UCSD-AML1 (cell line): Measurements from ENCODE around the gene CFAP61.
A peak's percentile ranks its signal among the peaks of the same experiment; 100 is the strongest.
"Not testable (repeated sequence)": the region's sequence is repeated elsewhere in the genome, so short reads cannot be mapped to it uniquely, and the experiment has no call there.

Experiments used
- DNase-seq: peaks from one replicate; lab custom pipeline; 2025; ENCODE audit not compliant: unreplicated experiment; lab: John Stamatoyannopoulos, UW

CFAP61 gene

DNA sequence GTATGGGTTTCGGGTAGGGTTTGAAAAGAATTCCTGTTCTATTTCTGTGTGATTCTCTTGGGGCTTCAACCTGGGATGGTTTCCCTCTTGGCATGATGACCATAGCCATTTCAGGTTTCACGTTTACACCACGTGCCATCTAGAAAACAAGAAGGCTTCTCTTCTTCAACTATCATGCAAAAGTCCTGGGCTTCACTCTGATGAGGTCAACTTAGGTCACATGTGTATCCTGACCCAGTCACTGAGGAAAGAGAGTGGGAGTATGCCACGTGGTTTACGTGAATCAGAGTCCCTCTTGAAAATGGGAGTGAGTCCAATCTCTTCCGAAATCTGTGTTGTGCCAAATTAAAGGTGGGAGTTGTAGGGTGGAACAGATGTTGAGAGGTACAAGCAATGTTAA lies 174.2 kb downstream of the CFAP61 start:
- DNase-seq = no peak

GRCh38 chr20:20227013-20227571 lies 174.8 kb downstream of the CFAP61 start:
- DNase-seq = no peak

DNA sequence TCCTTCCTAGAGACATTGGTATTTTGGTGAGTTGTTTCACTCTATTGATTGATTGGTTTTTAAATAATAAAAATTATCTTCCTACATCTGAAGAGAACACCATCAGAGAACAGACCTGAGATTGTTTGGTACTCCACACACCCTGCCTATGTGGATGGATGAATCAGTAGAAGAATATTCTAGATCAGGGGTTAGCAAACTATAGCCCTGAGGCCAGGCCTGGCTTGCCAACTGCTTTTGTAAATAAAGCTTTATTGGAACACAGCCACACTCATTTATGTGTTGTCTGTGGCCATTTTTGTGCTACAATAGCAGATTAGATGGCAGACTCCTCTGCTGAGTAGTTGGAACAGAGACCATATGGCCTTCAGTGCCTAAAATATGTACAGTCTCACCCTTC lies 176.0 kb downstream of the CFAP61 start:
- DNase-seq = no peak

- no peak for DNase-seq
Measured at GRCh38 chr20:20229595-20229994, 177.3 kb downstream of the CFAP61 start.

DNA sequence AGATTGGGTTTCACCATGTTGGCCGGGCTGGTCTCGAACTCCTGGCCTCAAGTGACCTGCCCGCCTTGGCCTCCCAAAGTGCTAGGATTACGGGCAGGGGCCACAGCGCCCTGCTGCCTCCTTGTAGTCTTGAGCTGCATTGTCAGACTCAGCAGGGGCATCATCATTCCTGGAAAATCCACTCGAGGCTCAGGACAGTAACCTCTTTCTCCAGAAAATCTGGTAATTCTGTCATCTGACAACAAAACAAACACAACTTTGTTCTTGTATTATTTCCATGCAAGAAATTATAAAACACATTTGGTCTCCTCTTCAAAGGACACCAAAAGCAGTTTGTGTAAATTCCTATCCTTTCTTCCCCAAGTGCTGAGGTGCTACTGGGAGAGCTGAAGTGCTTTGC lies 178.4 kb downstream of the CFAP61 start:
- no peak for DNase-seq

- DNase-seq = no peak
Measured at GRCh38 chr20:20231528-20232298, 179.4 kb downstream of the CFAP61 start.

DNA sequence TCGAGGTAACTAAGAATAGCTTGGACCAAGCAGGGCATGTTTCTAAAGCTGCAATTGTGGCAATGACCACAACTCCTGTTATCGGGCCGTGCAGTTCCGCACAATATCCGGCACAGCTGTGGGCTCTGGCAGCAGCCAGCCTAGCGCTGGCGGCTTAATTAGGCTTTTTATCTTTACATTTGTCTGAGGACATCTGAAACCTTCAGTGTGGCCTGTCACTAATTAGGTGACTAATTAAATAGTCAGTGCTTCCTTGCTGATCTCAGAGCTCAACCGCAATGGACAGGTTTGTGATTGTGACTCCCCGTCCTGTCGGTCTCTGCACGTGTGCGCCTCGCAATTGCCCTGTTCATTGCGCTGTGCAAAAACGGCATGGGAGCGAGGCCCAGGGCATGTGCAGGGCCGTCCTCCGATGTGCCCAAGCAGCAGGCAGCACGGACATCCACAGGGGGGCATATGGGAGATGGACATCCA lies 180.7 kb downstream of the CFAP61 start:
- DNase-seq = peak; percentile 88

DNA sequence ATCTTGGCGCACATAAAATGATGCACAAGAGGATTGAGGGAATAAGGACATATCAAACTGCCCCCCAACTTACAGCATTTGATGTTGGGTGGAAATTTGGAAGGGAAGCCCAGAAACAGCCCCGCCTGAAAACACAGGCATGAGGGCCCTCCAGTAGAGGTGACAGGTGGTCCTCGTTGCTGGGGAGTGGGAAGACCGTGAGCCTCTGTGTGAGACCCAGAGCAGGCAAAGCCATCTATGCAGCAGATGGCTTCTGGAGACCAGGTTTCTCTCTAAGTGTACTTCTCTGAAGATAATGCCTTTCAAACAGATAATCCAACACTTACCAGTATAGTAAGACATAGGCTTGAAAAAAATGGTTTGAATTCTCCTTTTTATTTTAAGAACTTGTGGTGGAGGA lies 183.3 kb downstream of the CFAP61 start:
- no peak for DNase-seq

GRCh38 chr20:20237093-20237959 lies 185.0 kb downstream of the CFAP61 start:
- peak; percentile 35 for DNase-seq

DNA sequence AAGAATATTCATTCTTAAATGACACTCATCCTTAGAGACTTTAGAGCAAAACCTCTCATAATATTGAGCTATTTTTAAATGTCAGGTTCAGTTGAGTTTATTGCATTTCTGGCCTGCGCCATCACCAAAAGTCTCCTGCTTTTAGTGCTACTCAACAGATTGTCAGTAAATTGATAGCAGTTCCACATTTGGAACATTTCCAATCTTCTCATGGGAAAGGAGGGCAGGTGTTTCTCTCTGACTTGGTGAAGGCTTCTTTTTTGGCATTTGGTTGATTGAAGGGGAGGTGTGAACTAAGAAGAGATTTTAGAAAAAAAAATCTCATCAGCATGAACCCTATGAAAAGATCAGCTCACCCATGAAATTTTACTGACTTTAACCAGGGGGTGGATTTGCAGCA lies 189.6 kb downstream of the CFAP61 start:
- no peak for DNase-seq

GRCh38 chr20:20244384-20244783 lies 192.1 kb downstream of the CFAP61 start:
- not testable (repeated sequence) for DNase-seq

DNA sequence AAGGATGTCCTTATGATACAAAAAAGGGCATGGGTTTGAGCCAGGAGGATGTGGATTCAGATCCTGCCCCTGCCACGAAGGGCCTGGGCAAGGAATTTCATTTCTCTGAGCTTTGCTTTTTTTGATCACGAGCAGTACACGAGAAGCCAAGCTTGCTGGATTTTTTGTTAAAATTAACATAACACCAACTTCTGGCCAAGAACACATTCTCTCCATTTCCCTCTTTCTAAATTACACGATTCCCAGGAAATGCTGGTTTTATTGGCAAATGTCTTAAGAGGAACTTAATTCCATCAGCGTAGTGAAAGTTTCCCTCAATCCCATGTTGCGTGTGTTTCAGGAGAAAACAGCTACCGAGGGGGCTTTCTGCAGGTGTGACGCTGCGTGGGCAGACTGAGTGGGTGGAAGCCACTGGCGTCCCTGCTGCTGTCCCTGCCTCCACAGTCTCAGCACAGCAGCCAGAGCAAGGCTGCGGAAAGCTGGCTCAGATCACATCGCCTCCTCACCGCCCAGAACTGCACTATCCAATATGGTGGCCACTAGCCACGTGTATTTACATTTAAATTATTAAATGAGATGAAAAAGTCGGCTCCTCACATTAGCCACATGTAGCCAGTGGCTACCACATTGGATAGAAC lies 194.8 kb downstream of the CFAP61 start:
- no peak for DNase-seq

DNA sequence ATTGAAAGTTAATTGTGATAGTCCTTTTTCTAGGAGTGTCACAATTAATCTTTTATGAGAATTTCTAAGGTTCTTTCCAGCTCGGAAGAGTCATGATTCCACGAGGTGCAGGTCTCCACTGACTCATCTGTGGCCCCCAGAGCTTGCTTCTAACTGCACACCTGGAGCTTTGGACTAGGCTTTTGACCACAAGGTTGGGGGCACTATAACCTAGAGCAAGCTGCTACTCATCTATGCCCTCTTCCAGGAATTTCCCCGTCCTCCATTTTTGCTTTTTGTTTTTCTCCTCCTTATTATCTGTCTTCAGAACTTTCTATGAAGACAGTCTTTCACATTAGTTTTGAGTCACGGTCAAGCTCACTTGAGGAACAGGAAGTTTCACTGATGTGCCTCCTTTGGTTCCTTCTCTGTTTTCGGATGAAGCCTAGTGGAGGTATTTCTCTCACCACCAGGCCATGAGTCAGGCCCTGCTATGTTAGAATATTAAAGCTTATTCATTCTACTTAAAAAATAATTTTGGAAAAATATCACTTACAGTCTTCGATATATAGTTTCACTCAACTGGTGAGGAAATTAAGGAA lies 196.4 kb downstream of the CFAP61 start:
- DNase-seq = no peak

DNA sequence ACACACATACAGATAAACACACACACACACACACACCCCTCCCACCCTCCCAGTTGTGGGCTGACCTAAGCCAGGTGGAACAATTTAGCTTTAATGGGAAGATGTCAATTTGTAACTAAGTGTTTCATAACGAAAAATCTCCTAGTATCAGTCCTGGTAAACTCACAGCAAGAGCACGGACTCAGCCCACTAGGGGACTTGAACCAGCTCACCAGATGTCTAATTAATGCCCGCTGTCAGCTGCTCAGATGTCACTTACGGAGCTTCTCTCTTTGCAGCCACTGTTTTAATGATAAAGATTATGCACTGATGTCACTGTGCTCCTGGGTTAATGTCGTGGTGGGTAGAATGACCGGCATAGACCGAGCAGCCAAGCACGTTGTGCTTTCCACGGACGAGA lies 199.0 kb downstream of the CFAP61 start:
- DNase-seq = no peak

DNA sequence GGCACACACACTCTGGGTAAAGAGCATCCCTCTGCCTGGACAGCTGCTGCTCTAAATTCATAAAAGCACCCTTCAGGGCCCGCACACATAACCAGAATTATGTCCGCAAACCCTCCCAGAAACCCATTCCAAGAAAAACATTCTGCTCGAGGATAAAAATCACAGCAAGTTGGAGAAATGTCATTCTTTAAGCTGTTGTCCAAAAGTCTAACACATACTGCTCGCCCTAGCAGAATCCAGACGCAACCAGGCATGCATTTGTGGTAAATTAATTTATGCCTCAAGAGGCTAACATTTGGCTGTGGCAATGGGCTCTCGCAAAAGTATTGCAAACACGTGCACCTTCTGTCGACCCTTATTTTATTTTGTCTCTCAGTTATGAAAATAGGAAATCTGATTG lies 199.5 kb downstream of the CFAP61 start:
- no peak for DNase-seq

DNA sequence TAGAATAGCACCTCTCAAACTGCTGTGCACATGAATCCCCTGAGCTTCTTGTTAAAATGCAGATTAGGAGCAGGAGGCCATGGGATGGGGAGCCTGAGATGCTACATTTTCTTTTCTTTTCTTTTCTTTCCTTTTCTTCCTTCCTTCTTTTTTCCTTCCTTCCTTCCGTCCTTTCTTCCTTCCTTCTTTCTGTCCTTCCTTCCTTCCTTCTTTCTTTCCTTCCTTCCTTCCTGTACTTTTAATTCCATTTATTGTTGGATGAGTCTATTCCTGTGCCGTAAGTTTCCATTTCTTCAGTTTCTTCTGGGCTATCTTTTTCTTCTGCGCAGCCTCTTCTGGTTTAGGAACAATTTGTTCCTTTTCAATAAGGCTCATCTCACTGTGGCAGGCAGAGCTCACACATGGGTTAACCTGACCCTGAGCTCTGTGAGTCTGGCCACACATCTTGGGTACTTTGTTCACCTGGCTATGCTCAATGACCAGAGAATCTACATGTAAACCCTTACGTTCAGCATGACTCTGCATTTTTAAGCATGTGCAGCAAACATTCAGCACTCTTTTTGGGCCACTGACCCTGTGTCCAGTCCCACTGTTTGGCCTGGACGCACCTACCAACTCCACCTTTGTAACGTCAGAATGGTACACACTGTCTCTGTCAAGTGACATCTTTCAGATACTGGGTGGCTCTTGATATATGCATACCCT lies 200.9 kb downstream of the CFAP61 start:
- no peak for DNase-seq

- DNase-seq = no peak
Measured at GRCh38 chr20:20253744-20254330, 201.5 kb downstream of the CFAP61 start.

DNA sequence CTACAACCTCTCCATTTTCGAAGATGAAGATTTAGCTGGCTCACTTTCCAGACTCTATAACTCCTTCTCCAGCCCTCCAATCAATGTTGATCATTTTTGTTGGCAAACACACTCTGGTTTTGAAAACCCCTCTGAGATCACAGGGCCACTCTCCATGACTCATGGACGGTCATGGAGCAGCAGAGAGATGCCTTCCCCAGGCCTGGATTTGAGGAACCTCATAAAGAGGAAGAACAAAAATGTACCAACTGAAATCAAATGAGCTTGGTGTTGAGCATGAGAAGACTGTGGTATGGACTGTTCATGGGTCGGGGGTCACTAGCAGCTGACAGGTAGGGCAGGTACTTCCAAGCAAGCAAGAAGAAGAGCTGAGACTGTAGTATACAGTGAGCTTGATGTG lies 202.8 kb downstream of the CFAP61 start:
- DNase-seq = no peak

- no peak for DNase-seq
Measured at GRCh38 chr20:20259533-20259932, 207.2 kb downstream of the CFAP61 start.

DNA sequence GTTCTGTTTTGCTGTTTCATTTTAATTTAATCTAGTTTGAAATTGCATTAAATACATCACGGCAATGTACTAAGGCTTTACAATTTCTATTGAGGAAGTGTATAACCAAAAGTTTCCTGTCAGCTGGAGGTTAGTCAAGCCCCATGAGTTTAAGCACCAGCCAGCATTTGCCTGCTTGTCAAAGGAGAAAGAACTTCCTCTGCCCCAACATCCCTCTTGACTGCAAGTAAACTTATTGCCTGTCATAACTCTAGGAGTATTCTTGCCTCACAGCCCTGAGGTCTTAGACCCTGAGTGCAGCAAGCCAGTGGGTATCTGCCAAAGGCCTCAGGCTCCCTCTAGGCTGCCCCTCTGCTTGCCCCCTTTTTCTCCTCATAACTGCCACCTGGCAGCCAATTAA lies 208.8 kb downstream of the CFAP61 start:
- peak; percentile 33 for DNase-seq
